Endothelial cell of umbilical vein (primary cell): ENCODE measurements around the gene SORCS2. TPM values are rescaled to one million over a fixed set of nuclear protein-coding genes. Genes with fewer than 3 reads are reported as not detected.

Experiments
- BruUV-seq: library from RNA; stranded (reverse); fragments of 400-500 nt; replicated peaks from 2 replicates; lab custom pipeline; 2021; lab: Mats Ljungman, UMichigan
- CTCF ChIA-PET: fragments of 300-600, 350-600 bp; sonication (Branson Sonifier 250); formaldehyde crosslinking; loops from one replicate; lab custom pipeline; 2021; ENCODE audit warnings: antibody characterized with exemption, inconsistent platforms; lab: Charles Lee
- POLR2A ChIA-PET: fragments of 300-600, 350-600 bp; sonication (Branson Sonifier 250); formaldehyde crosslinking; loops from one replicate; lab custom pipeline; 2021; ENCODE audit warnings: antibody characterized with exemption, inconsistent platforms; lab: Charles Lee
- DNase-seq: peaks from one replicate; pipeline ENCODE4 v3.0.0-alpha.2; 2011; ENCODE audit warnings: low read depth, low spot score
- FAIRE-seq: peaks from 2 replicates; lab custom pipeline; 2011; peaks lifted over from hg19 to GRCh38; lab: Jason Lieb, UNC
- H2AFZ ChIP-seq: 2 replicates; pipeline ENCODE4 v1.6.0; 2012; ENCODE audit warnings: low read depth, low read length, control low read depth, inconsistent platforms
- H3K27ac ChIP-seq: 2 replicates; pipeline ENCODE4 v1.5.1; 2011; ENCODE audit warnings: low read depth, mild to moderate bottlenecking, control low read depth, low read length, moderate library complexity; ENCODE audit not compliant: insufficient read depth
- H3K27me3 ChIP-seq, 2 experiments: 2 replicates each; pipeline versions ENCODE4 v1.6.0 to v1.6.1; 2011; ENCODE audit warnings: low read length in 2 of 2, mixed read lengths in 1 of 2; ENCODE audit not compliant: control insufficient read depth in 2 of 2, insufficient read depth in 2 of 2
- H3K36me3 ChIP-seq, 2 experiments: 2 replicates in 1 of 2; 3 replicates in 1 of 2; pipeline ENCODE4 v1.5.1; 2011; ENCODE audit warnings: low read length in 2 of 2, mild to moderate bottlenecking in 1 of 2, moderate library complexity in 1 of 2; ENCODE audit not compliant: control insufficient read depth in 2 of 2, insufficient read depth in 2 of 2; ENCODE audit errors: extremely low read depth in 1 of 2
- H3K4me1 ChIP-seq: 3 replicates; pipeline ENCODE4 v1.5.1; 2011; ENCODE audit warnings: mild to moderate bottlenecking, low read length; ENCODE audit not compliant: control insufficient read depth, insufficient read depth; ENCODE audit errors: extremely low read depth
- H3K4me2 ChIP-seq: 2 replicates; pipeline ENCODE4 v1.6.1; 2011; ENCODE audit warnings: low read length, control low read depth, mixed read lengths; ENCODE audit not compliant: insufficient read depth
- H3K4me3 ChIP-seq, 3 experiments: fragments of 200-600 bp in 1 of 3; sonication (generic), shearing (Covaris generic) in 1 of 3; replicated peaks in 1 of 3; 2 replicates each; pipeline ENCODE4 v1.5.1; 2011 to 2016; ENCODE audit warnings: control low read depth in 3 of 3, low read length in 3 of 3, mild to moderate bottlenecking in 2 of 3, inconsistent platforms in 1 of 3, low read depth in 1 of 3, moderate library complexity in 1 of 3; ENCODE audit not compliant: insufficient read depth in 1 of 3
- H3K79me2 ChIP-seq: 2 replicates; pipeline ENCODE4 v1.6.0; 2012; ENCODE audit warnings: low read length, inconsistent platforms; ENCODE audit not compliant: control insufficient read depth, insufficient read depth
- H3K9ac ChIP-seq: replicated peaks from 2 replicates; pipeline ENCODE3; 2011; ENCODE audit warnings: low read length, control low read depth; ENCODE audit not compliant: insufficient read depth; ENCODE audit errors: extremely low read depth
- H3K9me1 ChIP-seq: replicated peaks from 3 replicates; pipeline ENCODE4 v1.6.0; 2011; ENCODE audit warnings: mild to moderate bottlenecking, low read length; ENCODE audit not compliant: control insufficient read depth, insufficient read depth; ENCODE audit errors: extremely low read depth
- H3K9me3 ChIP-seq: replicated peaks from 2 replicates; pipeline ENCODE4 v1.5.1; 2012; ENCODE audit warnings: low read length, inconsistent platforms; ENCODE audit not compliant: control insufficient read depth, insufficient read depth
- H4K20me1 ChIP-seq: replicated peaks from 2 replicates; pipeline ENCODE3; 2011; ENCODE audit warnings: mild to moderate bottlenecking, low read length; ENCODE audit not compliant: control insufficient read depth, insufficient read depth; ENCODE audit errors: extremely low read depth
- CTCF ChIP-seq, 2 donors: IDR thresholded peaks; 1 replicate in 1 of 2; 2 replicates in 1 of 2; pipeline ENCODE4 v1.5.1; 2011; ENCODE audit warnings: low read length in 2 of 2, mild to moderate bottlenecking in 2 of 2, moderate library complexity in 2 of 2, control low read depth in 1 of 2, inconsistent platforms in 1 of 2, low read depth in 1 of 2; ENCODE audit not compliant: insufficient read depth in 1 of 2; ENCODE audit errors: extremely low read depth in 1 of 2
- EZH2 ChIP-seq: IDR thresholded peaks from 2 replicates; pipeline ENCODE4 v1.6.1; 2012; ENCODE audit warnings: borderline replicate concordance, low read depth, mild to moderate bottlenecking, moderate library complexity, low read length, inconsistent platforms; ENCODE audit not compliant: severe bottlenecking
- FOS ChIP-seq: IDR thresholded peaks from 2 replicates; pipeline ENCODE4 v1.6.1; 2011; ENCODE audit warnings: mild to moderate bottlenecking, low read length, moderate library complexity, borderline replicate concordance; ENCODE audit not compliant: insufficient read depth
- GATA2 ChIP-seq: IDR thresholded peaks from 2 replicates; pipeline ENCODE4 v1.7.0; 2011; ENCODE audit warnings: low read depth, mild to moderate bottlenecking, moderate library complexity, mixed read lengths, low read length; ENCODE audit not compliant: insufficient read length, insufficient read depth
- JUN ChIP-seq: IDR thresholded peaks from 2 replicates; pipeline ENCODE4 v1.6.1; 2011; ENCODE audit warnings: borderline replicate concordance, low read depth; ENCODE audit not compliant: insufficient read length, insufficient read depth
- MAX ChIP-seq: IDR thresholded peaks from 2 replicates; pipeline ENCODE4 v1.6.1; 2011; ENCODE audit not compliant: insufficient read depth, insufficient read length
- MYC ChIP-seq: IDR thresholded peaks from one replicate; pipeline ENCODE4 v1.6.1; 2011; ENCODE audit warnings: mild to moderate bottlenecking, low read depth, low read length
- POLR2A ChIP-seq: IDR thresholded peaks from 2 replicates; pipeline ENCODE4 v1.6.1; 2012; ENCODE audit warnings: low read depth, mild to moderate bottlenecking, control low read depth, low read length
- POLR2AphosphoS5 ChIP-seq: IDR thresholded peaks from 2 replicates; pipeline ENCODE4 v1.6.1; 2012; ENCODE audit warnings: low read depth, mild to moderate bottlenecking, control low read depth, low read length, moderate library complexity; ENCODE audit not compliant: insufficient read depth
- dilution Hi-C: fragments of 300-500 bp; cut with MboI; formaldehyde crosslinking; loops from one replicate; pipeline ENCODE4 v1.15.0; 2019; ENCODE audit warnings: low sequenced_read_pairs; ENCODE audit not compliant: extremely low pct_ligation_motif_present
- intact Hi-C: fragments of 100-400 bp; cut with micrococcal nuclease; formaldehyde crosslinking; loops from one replicate; pipeline ENCODE4 v1.10.0; 2022
- polyA plus RNA-seq, 4 experiments: library from polyadenylated mRNA; depleted of rRNA in 3 of 4; stranded (reverse) in 3 of 4; unstranded in 1 of 4; fragments of >200 nt; gene quantifications; 2 replicates each; pipeline versions ENCODE4 v1.2.1 to v1.2.3, GENCODE V29; 2011 to 2012; ENCODE audit warnings: missing spikeins in 1 of 4
- total RNA-seq: library from RNA; stranded (reverse); gene quantifications from 2 replicates; pipeline ENCODE4 v1.2.3, GENCODE V29; 2021

Gene SORCS2
- total and polyA plus RNA-seq, 2 donors (not counting 3 experiments of a cell fraction or from before 2014, with no cell fraction given) = not detected

GRCh38 chr4:7478665-7479064, 286.3 kb downstream of the SORCS2 start:
- no peak overlapping the region for H3K9ac ChIP-seq
- H3K36me3 ChIP-seq = no peaks in the 10 kb centered on the region
- H3K9me3 ChIP-seq = no peaks in the 10 kb centered on the region
- no peak overlapping the region for H3K4me3 ChIP-seq
- TF ChIP-seq MAX (no peak), CTCF (IDR thresholded peaks at IDR 0.05; ENCODE audit: extremely low read depth in 1 of 2, insufficient read depth in 1 of 2, low read depth in 1 of 2, low read length in 2 of 2) (no peak), JUN (no peak), POLR2AphosphoS5 (no peak), MYC (no peak), GATA2 (no peak), POLR2A (no peak), EZH2 (no peak), FOS (no peak)
- no peak overlapping the region for H3K4me2 ChIP-seq
- no peaks in the 10 kb centered on the region for H3K79me2 ChIP-seq
- H3K27me3 ChIP-seq = no peaks in the 10 kb centered on the region
- BruUV-seq = no TSS peak
- ChIA-PET POLR2A (no interaction called here), CTCF (no interaction called here)
- no peaks in the 10 kb centered on the region for H3K4me1 ChIP-seq
- H3K27ac ChIP-seq = no peak overlapping the region
- H3K9me1 ChIP-seq = no peaks in the 10 kb centered on the region
- no peak for FAIRE-seq
- dilution Hi-C loops = no loop called here
- DNase-seq = no peak
- H4K20me1 ChIP-seq = no peaks in the 10 kb centered on the region
- intact Hi-C loops = no loop called here
- H2AFZ ChIP-seq = no peak overlapping the region
